Activated CD4-positive, alpha-beta T cell treated with anti-CD3 and anti-CD28 coated beads, Interleukin-2, Interleukin-4, amounts not matched to agents 100 ng/mL and 50 ng/mL, durations not matched to agents 16 hours and 8 hours (primary cell): ENCODE measurements around the gene CMTM1.

Experiments
- DNase-seq: peaks from one replicate; pipeline ENCODE4 v3.0.0-alpha.2; 2020; ENCODE audit warnings: low spot score

Gene CMTM1

GRCh38 chr16:66539623-66540469, 26.4 kb upstream of the CMTM1 start:
- DNase-seq = no peak

GRCh38 chr16:66541388-66542355, 24.6 kb upstream of the CMTM1 start:
- no peak for DNase-seq

- DNase-seq = no peak
Observed at GRCh38 chr16:66542396-66542795, 23.8 kb upstream of the CMTM1 start.

GRCh38 chr16:66543541-66543940, 22.7 kb upstream of the CMTM1 start:
- DNase-seq = no peak

- DNase-seq = no peak
Observed at GRCh38 chr16:66544016-66544757, 22.1 kb upstream of the CMTM1 start.

- no peak for DNase-seq
Observed at GRCh38 chr16:66547101-66547989, 18.9 kb upstream of the CMTM1 start.

GRCh38 chr16:66548068-66548467, 18.2 kb upstream of the CMTM1 start:
- no peak for DNase-seq

- DNase-seq = no peak
Observed at GRCh38 chr16:66548868-66549267, 17.4 kb upstream of the CMTM1 start.

GRCh38 chr16:66549284-66550131, 16.7 kb upstream of the CMTM1 start, which contains the start of gene TK2:
Gene TK2, minus strand, starts transcription at chr16:66550122. Its CDS starts 61 bp downstream, at chr16:66550061.
- DNase-seq = peak; percentile 64

- peak; percentile 80 for DNase-seq
Observed at GRCh38 chr16:66551348-66551759, 14.9 kb upstream of the CMTM1 start.

- DNase-seq = no peak
Observed at GRCh38 chr16:66551788-66552285, 14.4 kb upstream of the CMTM1 start.

- peak; percentile 93 for DNase-seq
Observed at GRCh38 chr16:66552286-66553177, 13.7 kb upstream of the CMTM1 start, which contains the start of gene CKLF. Gene CKLF, plus strand, starts transcription at chr16:66552576. Its CDS starts 140 bp downstream, at chr16:66552716.

- DNase-seq = peak; percentile 31
Observed at GRCh38 chr16:66553223-66553622, 13.0 kb upstream of the CMTM1 start.

GRCh38 chr16:66554021-66554420, 12.2 kb upstream of the CMTM1 start:
- DNase-seq = no peak

- no peak for DNase-seq
Observed at GRCh38 chr16:66554495-66554894, 11.7 kb upstream of the CMTM1 start.

- no peak for DNase-seq
Observed at GRCh38 chr16:66560107-66560506, 6.1 kb upstream of the CMTM1 start.

- DNase-seq = no peak
Observed at GRCh38 chr16:66561381-66562080, 4.7 kb upstream of the CMTM1 start.

- DNase-seq = no peak
Observed at GRCh38 chr16:66562409-66562808, 3.8 kb upstream of the CMTM1 start.
